H9 (cell line): ENCODE data around the gene VIP. TPM values are rescaled to one million over a fixed set of nuclear protein-coding genes. Genes with fewer than 3 reads are reported as not detected.

Experiments used
- DNase-seq: peaks from one replicate; pipeline ENCODE4 v3.0.0-alpha.2; 2017
- H2AFZ ChIP-seq: one replicate; pipeline ENCODE4 v1.6.1; 2013; ENCODE audit warnings: mild to moderate bottlenecking, low read length, control low read depth, moderate library complexity
- H2AK5ac ChIP-seq: 2 replicates; pipeline ENCODE4 v1.6.1; 2013; ENCODE audit warnings: low read length, control low read depth, mixed read lengths; ENCODE audit not compliant: insufficient read length
- H2BK120ac ChIP-seq: one replicate; pipeline ENCODE4 v1.6.1; 2013; ENCODE audit warnings: low read depth, mild to moderate bottlenecking, low read length, control low read depth, inconsistent platforms; ENCODE audit not compliant: poor library complexity, severe bottlenecking
- H2BK12ac ChIP-seq: 2 replicates; pipeline ENCODE4 v1.6.1; 2013; ENCODE audit warnings: low read length, control low read depth, mixed read lengths, low read depth; ENCODE audit not compliant: insufficient read length
- H2BK15ac ChIP-seq: 2 replicates; pipeline ENCODE4 v1.6.1; 2013; ENCODE audit warnings: low read depth, low read length, control low read depth
- H2BK20ac ChIP-seq: one replicate; pipeline ENCODE4 v1.6.1; 2013; ENCODE audit warnings: low read depth, mild to moderate bottlenecking, low read length, control low read depth, inconsistent platforms; ENCODE audit not compliant: poor library complexity, severe bottlenecking
- H2BK5ac ChIP-seq: 2 replicates; pipeline ENCODE4 v1.6.1; 2013; ENCODE audit warnings: low read length, control low read depth, mixed read lengths; ENCODE audit not compliant: insufficient read length
- H3K14ac ChIP-seq: 2 replicates; pipeline ENCODE4 v1.6.1; 2013; ENCODE audit warnings: low read length, control low read depth; ENCODE audit not compliant: insufficient read depth
- H3K18ac ChIP-seq: 2 replicates; pipeline ENCODE4 v1.6.1; 2013; ENCODE audit warnings: low read depth, mild to moderate bottlenecking, mixed read lengths, low read length, control low read depth; ENCODE audit not compliant: insufficient read length
- H3K23ac ChIP-seq: 2 replicates; pipeline ENCODE4 v1.6.1; 2013; ENCODE audit warnings: low read length, control low read depth, mixed read lengths, low read depth; ENCODE audit not compliant: insufficient read length
- H3K23me2 ChIP-seq: 2 replicates; pipeline ENCODE4 v1.6.1; 2013; ENCODE audit warnings: low read depth, mild to moderate bottlenecking, mixed read lengths, low read length, control low read depth; ENCODE audit not compliant: insufficient read length, poor library complexity, severe bottlenecking
- H3K27ac ChIP-seq: 2 replicates; pipeline ENCODE4 v1.5.1; 2013; ENCODE audit warnings: low read length, control low read depth, mixed read lengths, low read depth; ENCODE audit not compliant: insufficient read length
- H3K27me3 ChIP-seq: 2 replicates; pipeline ENCODE4 v1.6.1; 2013; ENCODE audit warnings: low read length, control low read depth, inconsistent platforms; ENCODE audit not compliant: insufficient read depth
- H3K4ac ChIP-seq: 2 replicates; pipeline ENCODE4 v1.6.1; 2013; ENCODE audit warnings: low read depth, mild to moderate bottlenecking, control low read depth, inconsistent platforms, low read length, moderate library complexity
- H3K4me1 ChIP-seq: 2 replicates; pipeline ENCODE4 v1.6.1; 2013; ENCODE audit warnings: low read length, control low read depth, inconsistent platforms; ENCODE audit not compliant: insufficient read depth
- H3K4me2 ChIP-seq: 2 replicates; pipeline ENCODE4 v1.6.1; 2013; ENCODE audit warnings: low read length, control low read depth, mixed read lengths; ENCODE audit not compliant: insufficient read length, insufficient read depth
- H3K56ac ChIP-seq: 2 replicates; pipeline ENCODE4 v1.6.1; 2013; ENCODE audit warnings: low read depth, mild to moderate bottlenecking, mixed read lengths, low read length, control low read depth; ENCODE audit not compliant: insufficient read length
- H3K79me1 ChIP-seq: 2 replicates; pipeline ENCODE4 v1.6.1; 2013; ENCODE audit warnings: low read depth, mild to moderate bottlenecking, moderate library complexity, low read length, control low read depth, inconsistent platforms; ENCODE audit not compliant: insufficient read depth, poor library complexity, severe bottlenecking
- H3K79me2 ChIP-seq: 2 replicates; pipeline ENCODE4 v1.6.1; 2013; ENCODE audit warnings: low read length, control low read depth, inconsistent platforms; ENCODE audit not compliant: insufficient read depth
- H3K9ac ChIP-seq: 2 replicates; pipeline ENCODE4 v1.6.1; 2013; ENCODE audit warnings: low read length, control low read depth, mixed read lengths; ENCODE audit not compliant: insufficient read length; ENCODE audit errors: extremely low read depth
- H3K9me3 ChIP-seq: one replicate; pipeline ENCODE4 v1.6.1; 2013; ENCODE audit warnings: low read depth, low read length, inconsistent platforms; ENCODE audit not compliant: control insufficient read depth
- H3T11ph ChIP-seq: one replicate; pipeline ENCODE4 v1.6.1; 2013; ENCODE audit warnings: mild to moderate bottlenecking, low read length, control low read depth, inconsistent platforms
- H4K20me1 ChIP-seq: one replicate; pipeline ENCODE4 v1.6.1; 2013; ENCODE audit not compliant: control insufficient read depth, insufficient read length, insufficient read depth
- H4K5ac ChIP-seq: 2 replicates; pipeline ENCODE4 v1.6.1; 2013; ENCODE audit warnings: low read depth, mild to moderate bottlenecking, mixed read lengths, low read length, control low read depth; ENCODE audit not compliant: insufficient read length
- H4K8ac ChIP-seq: replicated peaks from 2 replicates; pipeline ENCODE4 v1.6.1; 2013; ENCODE audit warnings: low read length, control low read depth, mixed read lengths, low read depth; ENCODE audit not compliant: insufficient read length
- H4K91ac ChIP-seq: 2 replicates; pipeline ENCODE4 v1.6.1; 2013; ENCODE audit warnings: low read depth, mild to moderate bottlenecking, moderate library complexity, mixed read lengths, low read length, control low read depth; ENCODE audit not compliant: insufficient read length
- H3K27ac Mint-ChIP-seq, 3 experiments: 2 replicates in 2 of 3; 3 replicates in 1 of 3; pipeline ENCODE4 v1.8.0; 2020 to 2021; ENCODE audit warnings: mixed read lengths in 3 of 3, mild to moderate bottlenecking in 1 of 3, moderate library complexity in 1 of 3
- H3K27me3 Mint-ChIP-seq: 2 replicates; pipeline ENCODE4 v1.8.0; 2021; ENCODE audit warnings: low read depth, mild to moderate bottlenecking, moderate library complexity, mixed read lengths
- H3K36me3 Mint-ChIP-seq, 3 experiments: 2 replicates in 2 of 3; 3 replicates in 1 of 3; pipeline ENCODE4 v1.8.0; 2020 to 2021; ENCODE audit warnings: low read depth in 3 of 3, mixed read lengths in 3 of 3; ENCODE audit not compliant: insufficient read depth in 1 of 3
- H3K4me1 Mint-ChIP-seq, 2 experiments: 2 replicates each; pipeline ENCODE4 v1.8.0; 2020; ENCODE audit warnings: mixed read lengths in 2 of 2
- H3K4me3 Mint-ChIP-seq, 2 experiments: 2 replicates in 1 of 2; 3 replicates in 1 of 2; pipeline ENCODE4 v1.8.0; 2020 to 2021; ENCODE audit warnings: mild to moderate bottlenecking in 2 of 2, mixed read lengths in 2 of 2, moderate library complexity in 1 of 2
- H3K9me3 Mint-ChIP-seq, 2 experiments: 2 replicates in 1 of 2; 3 replicates in 1 of 2; pipeline ENCODE4 v1.8.0; 2020; ENCODE audit warnings: mild to moderate bottlenecking in 2 of 2, mixed read lengths in 2 of 2, moderate library complexity in 1 of 2
- whole genome bisulfite sequencing: extraction: QIAGEN DNeasy Blood & Tissue Kit; methylation state at CpG from one replicate; pipeline ENCODE4 v1.1.7; 2013; ENCODE audit warnings: missing lambda C conversion rate, low lambda C conversion rate, mixed read lengths; ENCODE audit not compliant: insufficient read length; ENCODE audit errors: extremely low coverage; 5-methylcytosine and 5-hydroxymethylcytosine counted together
- total RNA-seq: library from RNA; stranded (reverse); gene quantifications from 2 replicates; pipeline ENCODE4 v1.2.1, GENCODE V29; 2021
- TF ChIP-seq, protein P1 (sequence below): fragments of 200-600 bp; sonication (generic); conservative IDR thresholded peaks from 3 replicates; pipeline ENCODE4 v1.8.0; 2021; ENCODE audit warnings: antibody characterized with exemption, mild to moderate bottlenecking

Gene VIP
- total RNA-seq, 1 experiment from 2014 or later = not detected

DNA sequence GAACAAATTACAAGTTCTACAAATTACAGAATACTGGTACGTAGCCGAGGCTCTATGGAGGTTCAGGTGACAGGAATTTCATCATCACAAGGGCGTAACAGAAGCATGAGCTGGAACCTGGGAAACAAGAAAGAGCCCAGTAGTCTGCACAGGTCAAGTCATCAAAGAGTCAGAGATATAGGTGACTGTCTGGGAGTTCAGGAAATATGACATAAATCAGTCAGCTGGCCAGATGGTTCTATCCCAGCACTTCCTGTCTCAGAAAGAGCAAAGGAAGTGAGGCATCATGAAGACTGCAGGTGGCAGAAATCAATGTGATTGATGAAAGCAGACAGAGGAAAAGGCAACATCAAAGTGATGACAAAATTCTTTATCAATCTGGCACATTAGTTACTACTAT lies 29.6 kb upstream of the VIP start:
- Histone ChIP-seq H2BK5ac (no peak overlapping the region), H3K27me3 (no peaks in the 10 kb centered on the region), H4K5ac (no peak overlapping the region), H4K20me1 (no peaks in the 10 kb centered on the region), H3T11ph (no peak overlapping the region), H2BK12ac (no peak overlapping the region), H2AK5ac (no peak overlapping the region), H3K14ac (no peak overlapping the region), H4K8ac (no peak overlapping the region), H3K23me2 (no peaks in the 10 kb centered on the region), H2BK120ac (no peak overlapping the region), H3K56ac (no peak overlapping the region), H3K79me1 (no peaks in the 10 kb centered on the region), H2AFZ (no peak overlapping the region), H3K4ac (no peak overlapping the region), H2BK20ac (no peak overlapping the region), H3K18ac (no peak overlapping the region), H3K79me2 (no peaks in the 10 kb centered on the region; the same call in 1 of the 2 replicates), H3K27ac (no peak overlapping the region), H3K9ac (no peak overlapping the region), H4K91ac (no peak overlapping the region), H2BK15ac (no peak overlapping the region), H3K9me3 (no peaks in the 10 kb centered on the region), H3K4me1 (no peaks in the 10 kb centered on the region; the same call in 1 of the 2 replicates), H3K4me2 (no peak overlapping the region), H3K23ac (no peak overlapping the region)
- peaks cover 6 to 10% of the 10 kb centered on the region in 2 experiments for H3K4me1 Mint-ChIP-seq
- no peak overlapping the region for H3K4me3 Mint-ChIP-seq
- no peaks in the 10 kb centered on the region for H3K36me3 Mint-ChIP-seq
- TF ChIP-seq, protein P1, sequence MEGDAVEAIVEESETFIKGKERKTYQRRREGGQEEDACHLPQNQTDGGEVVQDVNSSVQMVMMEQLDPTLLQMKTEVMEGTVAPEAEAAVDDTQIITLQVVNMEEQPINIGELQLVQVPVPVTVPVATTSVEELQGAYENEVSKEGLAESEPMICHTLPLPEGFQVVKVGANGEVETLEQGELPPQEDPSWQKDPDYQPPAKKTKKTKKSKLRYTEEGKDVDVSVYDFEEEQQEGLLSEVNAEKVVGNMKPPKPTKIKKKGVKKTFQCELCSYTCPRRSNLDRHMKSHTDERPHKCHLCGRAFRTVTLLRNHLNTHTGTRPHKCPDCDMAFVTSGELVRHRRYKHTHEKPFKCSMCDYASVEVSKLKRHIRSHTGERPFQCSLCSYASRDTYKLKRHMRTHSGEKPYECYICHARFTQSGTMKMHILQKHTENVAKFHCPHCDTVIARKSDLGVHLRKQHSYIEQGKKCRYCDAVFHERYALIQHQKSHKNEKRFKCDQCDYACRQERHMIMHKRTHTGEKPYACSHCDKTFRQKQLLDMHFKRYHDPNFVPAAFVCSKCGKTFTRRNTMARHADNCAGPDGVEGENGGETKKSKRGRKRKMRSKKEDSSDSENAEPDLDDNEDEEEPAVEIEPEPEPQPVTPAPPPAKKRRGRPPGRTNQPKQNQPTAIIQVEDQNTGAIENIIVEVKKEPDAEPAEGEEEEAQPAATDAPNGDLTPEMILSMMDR = no peak
- no peak for DNase-seq
- no peaks in the 10 kb centered on the region for H3K9me3 Mint-ChIP-seq
- no CpG with 5 or more reads among the region's 3 CpGs for WGBS
- H3K27ac Mint-ChIP-seq = no peak overlapping the region
- no peaks in the 10 kb centered on the region for H3K27me3 Mint-ChIP-seq
